A673 (cell line): ENCODE data around the gene NOS1AP. TPM values are rescaled to one million over a fixed set of nuclear protein-coding genes. Genes with fewer than 3 reads are reported as not detected.

Source experiments
- BruUV-seq: library from RNA; stranded (reverse); fragments of 400-500 nt; replicated peaks from 2 replicates; lab custom pipeline; 2021; lab: Mats Ljungman, UMichigan
- CTCF ChIA-PET: fragments of 300-600 bp; sonication (Branson Sonifier 250); formaldehyde crosslinking; loops from one replicate; lab custom pipeline; 2022; ENCODE audit warnings: antibody characterized with exemption; lab: Charles Lee
- POLR2A ChIA-PET: fragments of 300-600 bp; sonication (Branson Sonifier 250); formaldehyde crosslinking; loops from one replicate; lab custom pipeline; 2022; ENCODE audit warnings: antibody characterized with exemption; ENCODE audit not compliant: low non-redundant PET; lab: Charles Lee
- DNase-seq: peaks from one replicate; pipeline ENCODE4 v3.0.0-alpha.2; 2015; ENCODE audit warnings: low spot score
- H3K27ac ChIP-seq: fragments of 200-600 bp; sonication (generic); 2 replicates; pipeline ENCODE4 v1.5.1; 2016; ENCODE audit warnings: mixed run types, low read depth, mild to moderate bottlenecking, mixed read lengths, antibody characterized with exemption, low read length; ENCODE audit not compliant: poor library complexity, severe bottlenecking
- H3K27me3 ChIP-seq: fragments of 200-600 bp; sonication (generic); replicated peaks from 2 replicates; pipeline ENCODE4 v1.6.1; 2017; ENCODE audit warnings: mixed run types, low read depth, mild to moderate bottlenecking, mixed read lengths, antibody characterized with exemption, low read length; ENCODE audit not compliant: insufficient read depth, poor library complexity
- H3K36me3 ChIP-seq: fragments of 200-600 bp; sonication (generic); 2 replicates; pipeline ENCODE4 v1.6.1; 2016; ENCODE audit warnings: mixed run types, mild to moderate bottlenecking, mixed read lengths, antibody characterized with exemption, low read length; ENCODE audit not compliant: insufficient read depth, poor library complexity, severe bottlenecking
- H3K4me1 ChIP-seq: fragments of 200-600 bp; sonication (generic); 2 replicates; pipeline ENCODE4 v1.6.1; 2017; ENCODE audit warnings: mixed run types, mild to moderate bottlenecking, mixed read lengths, antibody characterized with exemption, low read length; ENCODE audit not compliant: insufficient read depth, poor library complexity, severe bottlenecking
- H3K4me3 ChIP-seq: fragments of 200-600 bp; sonication (generic); 2 replicates; pipeline ENCODE4 v1.5.1; 2016; ENCODE audit warnings: low read depth, mixed run types, mild to moderate bottlenecking, mixed read lengths, low read length; ENCODE audit not compliant: poor library complexity, severe bottlenecking
- H3K9me3 ChIP-seq: fragments of 200-600 bp; sonication (generic); 2 replicates; pipeline ENCODE4 v1.6.1; 2016; ENCODE audit warnings: mixed run types, low read depth, mild to moderate bottlenecking, mixed read lengths, antibody characterized with exemption, low read length; ENCODE audit not compliant: poor library complexity, severe bottlenecking
- CTCF ChIP-seq: fragments of 300-800, 200-600 bp; sonication (generic); conservative IDR thresholded peaks from 2 replicates; pipeline ENCODE4 v1.5.1; 2017; ENCODE audit warnings: low read depth, mild to moderate bottlenecking, antibody characterized with exemption, low read length, moderate library complexity, mixed read lengths
- EZH2 ChIP-seq: fragments of 200-600 bp; sonication (generic); IDR thresholded peaks from 2 replicates; pipeline ENCODE4 v1.6.1; 2017; ENCODE audit warnings: borderline replicate concordance, low read depth, mild to moderate bottlenecking, mixed read lengths, antibody characterized with exemption, low read length; ENCODE audit not compliant: poor library complexity, severe bottlenecking
- intact Hi-C: fragments of 100-400 bp; cut with micrococcal nuclease; formaldehyde crosslinking; loops from one replicate; pipeline ENCODE4 v1.10.0; 2022; ENCODE audit not compliant: unreplicated experiment
- total RNA-seq: library from RNA; stranded (reverse); gene quantifications from 2 replicates; pipeline ENCODE4 v1.2.3, GENCODE V29; 2021

The NOS1AP gene
- total RNA-seq, 1 experiment from 2014 or later: 28.0 TPM

- H3K36me3 ChIP-seq: no peaks in the 10 kb centered on the region
- BruUV-seq: no TSS peak
- ChIA-PET CTCF (no interaction called here), POLR2A (no interaction called here)
- intact Hi-C loops: no loop called here
- H3K9me3 ChIP-seq: no peaks in the 10 kb centered on the region
- TF ChIP-seq CTCF: no peak
- TF ChIP-seq EZH2: no peak
- H3K4me3 ChIP-seq: no peak overlapping the region
- no peak for DNase-seq
- no peak overlapping the region for H3K27ac ChIP-seq
- no peaks in the 10 kb centered on the region for H3K27me3 ChIP-seq
- peaks cover 50% of the 10 kb centered on the region for H3K4me1 ChIP-seq
Measured at GRCh38 chr1:162136760-162137159, 67.3 kb downstream of the NOS1AP start.

GRCh38 chr1:162137179-162137960 is 67.9 kb downstream of the NOS1AP start:
- Histone ChIP-seq H3K27ac (no peak overlapping the region), H3K27me3 (no peaks in the 10 kb centered on the region), H3K9me3 (no peaks in the 10 kb centered on the region), H3K4me1 (peaks cover 50% of the 10 kb centered on the region), H3K4me3 (no peak overlapping the region), H3K36me3 (no peaks in the 10 kb centered on the region)
- TF ChIP-seq EZH2: no peak
- no TSS peak for BruUV-seq
- POLR2A ChIA-PET: no interaction called here
- no peak for DNase-seq
- intact Hi-C loops: no loop called here
- CTCF ChIA-PET: no interaction called here

GRCh38 chr1:162138112-162138511 is 68.6 kb downstream of the NOS1AP start:
- Histone ChIP-seq H3K27me3 (no peaks in the 10 kb centered on the region), H3K27ac (no peak overlapping the region), H3K36me3 (no peaks in the 10 kb centered on the region), H3K9me3 (no peaks in the 10 kb centered on the region), H3K4me1 (peaks cover 47% of the 10 kb centered on the region), H3K4me3 (no peak overlapping the region)
- CTCF ChIA-PET: no interaction called here
- POLR2A ChIA-PET: no interaction called here
- BruUV-seq: no TSS peak
- TF ChIP-seq EZH2: no peak
- TF ChIP-seq CTCF: no peak
- intact Hi-C loops: no loop called here
- no peak for DNase-seq
